ENCODE data around the gene VIPR2.

The VIPR2 gene

GRCh38 chr7:159098811-159099655 lies 45.6 kb downstream of the VIPR2 start:
- no peak for TF ChIP-seq ZNF565 (CRISPR knock-in tag; conservative IDR thresholded peaks at IDR 0.05; ENCODE audit: low read depth)
- no peak for ATAC-seq

DNA sequence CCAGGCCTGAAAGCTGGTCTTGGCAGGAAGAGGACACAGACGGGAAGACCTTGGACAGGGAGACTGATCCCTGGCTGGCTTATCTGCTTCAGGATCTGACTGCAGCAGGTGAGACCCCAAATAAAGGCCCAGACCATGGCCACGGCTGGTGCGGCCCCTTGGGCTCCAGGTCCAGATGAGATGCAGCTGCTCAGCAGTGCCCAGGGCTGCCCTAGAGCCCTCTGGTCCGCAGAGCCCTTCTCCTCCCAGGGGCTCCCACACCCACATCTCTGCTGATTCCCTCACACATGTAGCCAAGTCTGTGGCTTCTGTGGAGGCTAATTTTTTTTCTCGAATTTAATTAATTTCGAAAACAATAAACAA lies 46.3 kb downstream of the VIPR2 start:
- TF ChIP-seq CSDC2 (CRISPR knock-in tag; IDR thresholded peaks at IDR 0.05) (no peak), ESRRG (CRISPR knock-in tag; IDR thresholded peaks at IDR 0.05) (no peak), BACH2 (CRISPR knock-in tag; IDR thresholded peaks at IDR 0.05; ENCODE audit: borderline replicate concordance) (no peak)
- ATAC-seq: no peak

GRCh38 chr7:159097661-159098423 lies 46.8 kb downstream of the VIPR2 start:
- no peak for TF ChIP-seq CSDC2 (CRISPR knock-in tag; IDR thresholded peaks at IDR 0.05)
- no peak for TF ChIP-seq BACH2 (CRISPR knock-in tag; IDR thresholded peaks at IDR 0.05; ENCODE audit: borderline replicate concordance)
- TF ChIP-seq, protein P1, sequence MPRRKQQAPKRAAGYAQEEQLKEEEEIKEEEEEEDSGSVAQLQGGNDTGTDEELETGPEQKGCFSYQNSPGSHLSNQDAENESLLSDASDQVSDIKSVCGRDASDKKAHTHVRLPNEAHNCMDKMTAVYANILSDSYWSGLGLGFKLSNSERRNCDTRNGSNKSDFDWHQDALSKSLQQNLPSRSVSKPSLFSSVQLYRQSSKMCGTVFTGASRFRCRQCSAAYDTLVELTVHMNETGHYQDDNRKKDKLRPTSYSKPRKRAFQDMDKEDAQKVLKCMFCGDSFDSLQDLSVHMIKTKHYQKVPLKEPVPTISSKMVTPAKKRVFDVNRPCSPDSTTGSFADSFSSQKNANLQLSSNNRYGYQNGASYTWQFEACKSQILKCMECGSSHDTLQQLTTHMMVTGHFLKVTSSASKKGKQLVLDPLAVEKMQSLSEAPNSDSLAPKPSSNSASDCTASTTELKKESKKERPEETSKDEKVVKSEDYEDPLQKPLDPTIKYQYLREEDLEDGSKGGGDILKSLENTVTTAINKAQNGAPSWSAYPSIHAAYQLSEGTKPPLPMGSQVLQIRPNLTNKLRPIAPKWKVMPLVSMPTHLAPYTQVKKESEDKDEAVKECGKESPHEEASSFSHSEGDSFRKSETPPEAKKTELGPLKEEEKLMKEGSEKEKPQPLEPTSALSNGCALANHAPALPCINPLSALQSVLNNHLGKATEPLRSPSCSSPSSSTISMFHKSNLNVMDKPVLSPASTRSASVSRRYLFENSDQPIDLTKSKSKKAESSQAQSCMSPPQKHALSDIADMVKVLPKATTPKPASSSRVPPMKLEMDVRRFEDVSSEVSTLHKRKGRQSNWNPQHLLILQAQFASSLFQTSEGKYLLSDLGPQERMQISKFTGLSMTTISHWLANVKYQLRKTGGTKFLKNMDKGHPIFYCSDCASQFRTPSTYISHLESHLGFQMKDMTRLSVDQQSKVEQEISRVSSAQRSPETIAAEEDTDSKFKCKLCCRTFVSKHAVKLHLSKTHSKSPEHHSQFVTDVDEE (CRISPR knock-in tag; IDR thresholded peaks at IDR 0.05): no peak
- no peak for TF ChIP-seq ZNF8 (CRISPR knock-in tag; IDR thresholded peaks at IDR 0.05)
- no peak for TF ChIP-seq CREB5 (CRISPR knock-in tag; IDR thresholded peaks at IDR 0.05; ENCODE audit: low read depth)
- no peak for TF ChIP-seq ZFP3 (CRISPR knock-in tag; IDR thresholded peaks at IDR 0.05)
- TF ChIP-seq ZC3H10 (CRISPR knock-in tag; IDR thresholded peaks at IDR 0.05): no peak
- no peak for TF ChIP-seq TOX (CRISPR knock-in tag; IDR thresholded peaks at IDR 0.05; ENCODE audit: borderline replicate concordance)
- TF ChIP-seq PPARA (CRISPR knock-in tag; IDR thresholded peaks at IDR 0.05; ENCODE audit: borderline replicate concordance): no peak
- TF ChIP-seq, protein P2, sequence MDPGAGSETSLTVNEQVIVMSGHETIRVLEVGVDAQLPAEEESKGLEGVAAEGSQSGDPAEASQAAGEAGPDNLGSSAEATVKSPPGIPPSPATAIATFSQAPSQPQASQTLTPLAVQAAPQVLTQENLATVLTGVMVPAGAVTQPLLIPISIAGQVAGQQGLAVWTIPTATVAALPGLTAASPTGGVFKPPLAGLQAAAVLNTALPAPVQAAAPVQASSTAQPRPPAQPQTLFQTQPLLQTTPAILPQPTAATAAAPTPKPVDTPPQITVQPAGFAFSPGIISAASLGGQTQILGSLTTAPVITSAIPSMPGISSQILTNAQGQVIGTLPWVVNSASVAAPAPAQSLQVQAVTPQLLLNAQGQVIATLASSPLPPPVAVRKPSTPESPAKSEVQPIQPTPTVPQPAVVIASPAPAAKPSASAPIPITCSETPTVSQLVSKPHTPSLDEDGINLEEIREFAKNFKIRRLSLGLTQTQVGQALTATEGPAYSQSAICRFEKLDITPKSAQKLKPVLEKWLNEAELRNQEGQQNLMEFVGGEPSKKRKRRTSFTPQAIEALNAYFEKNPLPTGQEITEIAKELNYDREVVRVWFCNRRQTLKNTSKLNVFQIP (CRISPR knock-in tag; IDR thresholded peaks at IDR 0.05; ENCODE audit: borderline replicate concordance, low read depth): no peak
- no peak for TF ChIP-seq ISL1 (CRISPR knock-in tag; IDR thresholded peaks at IDR 0.05)

DNA sequence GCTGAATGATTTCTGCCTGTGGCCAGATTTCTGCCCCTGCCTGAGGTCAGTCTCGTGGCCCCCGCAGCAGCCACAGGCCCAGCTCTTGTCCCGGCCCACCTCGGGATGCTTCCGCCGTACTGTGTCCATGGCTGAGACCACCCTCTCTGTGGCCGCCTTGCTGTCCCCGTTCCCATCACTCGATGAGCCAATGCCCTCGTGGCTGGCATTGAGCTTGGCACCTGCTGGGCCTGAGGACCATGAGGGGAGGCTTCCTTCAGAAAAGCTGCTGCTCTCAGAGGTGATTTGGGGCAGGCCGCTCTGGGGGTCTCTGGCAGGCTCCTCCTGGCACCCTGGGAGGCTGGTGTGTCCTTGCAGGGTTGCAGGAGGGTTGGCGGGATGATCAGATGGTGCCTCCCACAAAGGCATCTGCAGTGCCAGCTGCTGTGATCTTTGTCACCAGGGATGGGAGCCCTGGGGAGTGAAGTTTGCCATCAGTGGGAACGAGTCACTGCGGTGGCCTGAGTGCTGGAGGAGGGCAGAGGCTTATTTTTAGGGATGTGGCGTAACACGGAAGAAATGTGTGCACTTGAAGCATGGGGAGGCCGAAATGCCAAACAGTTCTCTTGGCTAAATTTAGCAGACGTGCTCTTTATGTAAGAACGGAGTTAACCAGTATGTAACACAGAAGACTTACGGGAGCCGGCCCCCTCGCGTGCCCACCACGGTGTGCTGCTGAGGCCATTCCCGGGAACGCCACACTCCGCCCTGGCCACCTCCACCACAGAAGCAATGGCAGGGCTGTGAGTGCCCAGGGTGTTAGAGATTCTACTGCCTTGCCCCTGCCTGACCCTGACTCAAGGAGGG lies 47.7 kb downstream of the VIPR2 start:
- no peak for ATAC-seq
- TF ChIP-seq TOX (CRISPR knock-in tag; IDR thresholded peaks at IDR 0.05; ENCODE audit: borderline replicate concordance): no peak
- no peak for TF ChIP-seq RARB (CRISPR knock-in tag; IDR thresholded peaks at IDR 0.05)
- TF ChIP-seq ESRRG (CRISPR knock-in tag; IDR thresholded peaks at IDR 0.05): no peak
- TF ChIP-seq BACH2 (CRISPR knock-in tag; IDR thresholded peaks at IDR 0.05; ENCODE audit: borderline replicate concordance): no peak
- no peak for TF ChIP-seq ZFP3 (CRISPR knock-in tag; IDR thresholded peaks at IDR 0.05)
- TF ChIP-seq ARNTL (CRISPR knock-in tag; IDR thresholded peaks at IDR 0.05; ENCODE audit: borderline replicate concordance, low read depth): no peak
- no peak for TF ChIP-seq GLIS3 (CRISPR knock-in tag; IDR thresholded peaks at IDR 0.05)
- TF ChIP-seq ZNF565 (CRISPR knock-in tag; conservative IDR thresholded peaks at IDR 0.05; ENCODE audit: low read depth): no peak
- TF ChIP-seq ZFP30 (CRISPR knock-in tag; IDR thresholded peaks at IDR 0.05): no peak
- no peak for TF ChIP-seq CREB5 (CRISPR knock-in tag; IDR thresholded peaks at IDR 0.05; ENCODE audit: low read depth)
- no peak for TF ChIP-seq ZC3H10 (CRISPR knock-in tag; IDR thresholded peaks at IDR 0.05)
- TF ChIP-seq TCF4 (CRISPR knock-in tag; IDR thresholded peaks at IDR 0.05; ENCODE audit: borderline replicate concordance): no peak
- TF ChIP-seq ISL1 (CRISPR knock-in tag; IDR thresholded peaks at IDR 0.05): no peak
- TF ChIP-seq, protein P3, sequence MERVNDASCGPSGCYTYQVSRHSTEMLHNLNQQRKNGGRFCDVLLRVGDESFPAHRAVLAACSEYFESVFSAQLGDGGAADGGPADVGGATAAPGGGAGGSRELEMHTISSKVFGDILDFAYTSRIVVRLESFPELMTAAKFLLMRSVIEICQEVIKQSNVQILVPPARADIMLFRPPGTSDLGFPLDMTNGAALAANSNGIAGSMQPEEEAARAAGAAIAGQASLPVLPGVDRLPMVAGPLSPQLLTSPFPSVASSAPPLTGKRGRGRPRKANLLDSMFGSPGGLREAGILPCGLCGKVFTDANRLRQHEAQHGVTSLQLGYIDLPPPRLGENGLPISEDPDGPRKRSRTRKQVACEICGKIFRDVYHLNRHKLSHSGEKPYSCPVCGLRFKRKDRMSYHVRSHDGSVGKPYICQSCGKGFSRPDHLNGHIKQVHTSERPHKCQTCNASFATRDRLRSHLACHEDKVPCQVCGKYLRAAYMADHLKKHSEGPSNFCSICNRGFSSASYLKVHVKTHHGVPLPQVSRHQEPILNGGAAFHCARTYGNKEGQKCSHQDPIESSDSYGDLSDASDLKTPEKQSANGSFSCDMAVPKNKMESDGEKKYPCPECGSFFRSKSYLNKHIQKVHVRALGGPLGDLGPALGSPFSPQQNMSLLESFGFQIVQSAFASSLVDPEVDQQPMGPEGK (CRISPR knock-in tag; IDR thresholded peaks at IDR 0.05; ENCODE audit: borderline replicate concordance): no peak
- TF ChIP-seq CSDC2 (CRISPR knock-in tag; IDR thresholded peaks at IDR 0.05): no peak
- TF ChIP-seq, protein P2 (CRISPR knock-in tag; IDR thresholded peaks at IDR 0.05; ENCODE audit: borderline replicate concordance, low read depth): no peak
- no peak for TF ChIP-seq SNAI2 (CRISPR knock-in tag; IDR thresholded peaks at IDR 0.05)
- no peak for TF ChIP-seq PPARA (CRISPR knock-in tag; IDR thresholded peaks at IDR 0.05; ENCODE audit: borderline replicate concordance)
- no peak for TF ChIP-seq ZNF8 (CRISPR knock-in tag; IDR thresholded peaks at IDR 0.05)

More at GRCh38 chr7:159097661-159098423, 46.8 kb downstream of the VIPR2 start:
- no peak for ATAC-seq
